Left lung (tissue), 10 donors: Measurements from ENCODE around the gene KCNC1. TPM values are rescaled to one million over a fixed set of nuclear protein-coding genes. Genes with fewer than 3 reads are reported as not detected.

Experiments used
- ATAC-seq: fragments of 200-7000 bp; cut with Tn5 transposase; one replicate; pipeline ENCODE4 v1.9.1; 2020; ENCODE audit warnings: moderate library complexity
- DNase-seq, 4 donors: peaks; one replicate each; pipeline ENCODE4 v3.0.0-alpha.2; 2013 to 2020
- H3K27ac ChIP-seq, 2 donors: fragments of 200-600 bp; sonication (generic) in 1 of 2; one replicate each; pipeline versions ENCODE4 v1.5.0 to v1.8.0; 2020 to 2021
- H3K27me3 ChIP-seq, 2 donors: fragments of 200-600 bp; sonication (generic) in 1 of 2; one replicate each; pipeline versions ENCODE4 v1.5.0 to v1.8.0; 2020 to 2021
- H3K36me3 ChIP-seq, 2 donors: fragments of 200-600 bp; sonication (generic) in 1 of 2; one replicate each; pipeline versions ENCODE4 v1.5.0 to v1.8.0; 2020 to 2021
- H3K4me1 ChIP-seq, 2 donors: fragments of 200-600 bp; one replicate each; pipeline ENCODE4 v1.8.0; 2021
- H3K4me3 ChIP-seq, 2 donors: fragments of 200-600 bp; sonication (generic) in 1 of 2; one replicate each; pipeline versions ENCODE4 v1.5.0 to v1.8.0; 2020 to 2021; ENCODE audit warnings: mild to moderate bottlenecking in 1 of 2
- H3K9me3 ChIP-seq, 2 donors: fragments of 200-600 bp; sonication (generic) in 1 of 2; one replicate each; pipeline versions ENCODE4 v1.5.0 to v1.8.0; 2020 to 2021
- CTCF ChIP-seq, 2 donors: fragments of 200-600 bp; sonication (generic) in 1 of 2; IDR thresholded peaks; one replicate each; pipeline versions ENCODE4 v1.5.0 to v1.8.0; 2021; ENCODE audit warnings: antibody characterized with exemption in 2 of 2
- intact Hi-C, 2 donors: fragments of 100-400 bp; cut with DNase I; formaldehyde crosslinking; loops; one replicate each; pipeline versions ENCODE4 v1.11.2 to v1.14.2; 2022
- polyA plus RNA-seq, 6 donors: library from polyadenylated mRNA; unstranded; fragments of 120-200 nt; gene quantifications; one replicate each; pipeline ENCODE4 v1.2.1, GENCODE V29; 2013; ENCODE audit not compliant: insufficient read length in 6 of 6
- total RNA-seq, 2 donors: library from RNA; stranded (reverse); fragmentation: NEBNext Ultra II Directional; extraction: Animal tissue kit (Norgen Biotek cat#: 25700); gene quantifications; one replicate each; pipeline ENCODE4 v1.2.1, GENCODE V29; 2021
- donor health status: DM: no; HTN: yes; CAD: no.
- donor health status: DM: no; HTN: no; CAD: no.

Gene KCNC1
- total and polyA plus RNA-seq, 8 donors: 0.78 to 1.2 (median 0.89) TPM; not detected in 2

GRCh38 chr11:17703951-17704350 lies 30.6 kb upstream of the KCNC1 start:
- H3K27ac ChIP-seq: no peak overlapping the region
- intact Hi-C loops: no loop called here
- ATAC-seq (no peak), DNase-seq (no peak)
- TF ChIP-seq CTCF (IDR thresholded peaks at IDR 0.05): no peak
- H3K4me3 ChIP-seq: no peak overlapping the region
- H3K9me3 ChIP-seq: peaks cover 0 to 8% of the 10 kb centered on the region in 2 donors
- no peaks in the 10 kb centered on the region for H3K36me3 ChIP-seq
- no peaks in the 10 kb centered on the region for H3K4me1 ChIP-seq
- H3K27me3 ChIP-seq: no peaks in the 10 kb centered on the region

- peaks cover 0 to 30% of the 10 kb centered on the region in 2 donors for H3K27me3 ChIP-seq
- TF ChIP-seq CTCF (IDR thresholded peaks at IDR 0.05): no peak
- no peaks in the 10 kb centered on the region for H3K4me1 ChIP-seq
- ATAC-seq: no peak
- H3K36me3 ChIP-seq: no peaks in the 10 kb centered on the region
- H3K27ac ChIP-seq: no peak overlapping the region
- intact Hi-C loops: no loop called here
- H3K4me3 ChIP-seq: no peak overlapping the region
- H3K9me3 ChIP-seq: peaks cover 0 to 8% of the 10 kb centered on the region in 2 donors
- peak in 2 of 4 donors; percentile 62 to 68 for DNase-seq
Observed at GRCh38 chr11:17707830-17708229, 26.8 kb upstream of the KCNC1 start.

GRCh38 chr11:17711836-17712235 lies 22.7 kb upstream of the KCNC1 start:
- no peaks in the 10 kb centered on the region for H3K36me3 ChIP-seq
- intact Hi-C loops: no loop called here
- ATAC-seq: no peak
- H3K4me1 ChIP-seq: no peaks in the 10 kb centered on the region
- no peak overlapping the region for H3K27ac ChIP-seq
- no peaks in the 10 kb centered on the region for H3K9me3 ChIP-seq
- no peak overlapping the region for H3K4me3 ChIP-seq
- DNase-seq: no peak
- no peak for TF ChIP-seq CTCF (IDR thresholded peaks at IDR 0.05)
- H3K27me3 ChIP-seq: peaks cover 0 to 70% of the 10 kb centered on the region in 2 donors

GRCh38 chr11:17713851-17714250 lies 20.7 kb upstream of the KCNC1 start:
- no peak for TF ChIP-seq CTCF (IDR thresholded peaks at IDR 0.05)
- Histone ChIP-seq H3K27me3 (peaks cover 6 to 91% of the 10 kb centered on the region in 2 donors), H3K4me1 (no peaks in the 10 kb centered on the region), H3K36me3 (no peaks in the 10 kb centered on the region), H3K27ac (no peak overlapping the region), H3K4me3 (no peak overlapping the region), H3K9me3 (no peaks in the 10 kb centered on the region)
- DNase-seq (no peak), ATAC-seq (no peak)
- intact Hi-C loops: no loop called here

- H3K9me3 ChIP-seq: no peaks in the 10 kb centered on the region
- no peak overlapping the region for H3K4me3 ChIP-seq
- H3K27ac ChIP-seq: no peak overlapping the region
- no peak for ATAC-seq
- intact Hi-C loops: no loop called here
- H3K4me1 ChIP-seq: no peaks in the 10 kb centered on the region
- TF ChIP-seq CTCF (IDR thresholded peaks at IDR 0.05): no peak
- no peak for DNase-seq
- no peaks in the 10 kb centered on the region for H3K36me3 ChIP-seq
- H3K27me3 ChIP-seq: peaks cover 12 to 95% of the 10 kb centered on the region in 2 donors
Observed at GRCh38 chr11:17714356-17714854, 20.2 kb upstream of the KCNC1 start.
